Neural cell (in vitro differentiated cells): ENCODE measurements around the gene ORC3. TPM values are rescaled to one million over a fixed set of nuclear protein-coding genes. Genes with fewer than 3 reads are reported as not detected.

Experiments used
- H2AFZ ChIP-seq: fragments of 200-600, 300-800 bp; sonication (generic), shearing (Covaris generic); 2 replicates; pipeline ENCODE4 v1.6.0; 2014; ENCODE audit warnings: low read depth, mild to moderate bottlenecking, antibody characterized with exemption, low read length, moderate library complexity
- H3F3A ChIP-seq: fragments of 200-600 bp; shearing (Covaris generic); 2 replicates; pipeline ENCODE4 v1.6.1; 2016; ENCODE audit warnings: mild to moderate bottlenecking, moderate library complexity, mixed read lengths, antibody characterized with exemption, low read length; ENCODE audit not compliant: insufficient read depth, poor library complexity, severe bottlenecking
- H3K27ac ChIP-seq: fragments of 200-600, 300-800 bp; sonication (generic), shearing (Covaris generic); 2 replicates; pipeline ENCODE4 v1.5.1; 2014; ENCODE audit warnings: mild to moderate bottlenecking, low read length, moderate library complexity
- H3K27me3 ChIP-seq: fragments of 300-800, 200-600 bp; sonication (generic), shearing (Covaris generic); 2 replicates; pipeline ENCODE4 v1.6.0; 2014; ENCODE audit warnings: mild to moderate bottlenecking, low read depth, low read length, moderate library complexity; ENCODE audit not compliant: insufficient read depth
- H3K36me3 ChIP-seq: fragments of 300-800, 200-600 bp; sonication (generic), shearing (Covaris generic); 2 replicates; pipeline ENCODE4 v1.5.1; 2014; ENCODE audit warnings: mild to moderate bottlenecking, antibody characterized with exemption, low read length, moderate library complexity; ENCODE audit not compliant: insufficient read depth
- H3K4me2 ChIP-seq: fragments of 300-800, 200-600 bp; sonication (generic), shearing (Covaris generic); 2 replicates; pipeline ENCODE4 v1.6.0; 2014; ENCODE audit warnings: mild to moderate bottlenecking, low read length
- H3K4me3 ChIP-seq: fragments of 300-800, 200-600 bp; sonication (generic), shearing (Covaris generic); 2 replicates; pipeline ENCODE4 v1.5.1; 2014; ENCODE audit warnings: mild to moderate bottlenecking, low read length, moderate library complexity
- H3K79me2 ChIP-seq: fragments of 200-600 bp; shearing (Covaris generic); replicated peaks from 2 replicates; pipeline ENCODE4 v1.6.0; 2014; ENCODE audit warnings: mild to moderate bottlenecking, low read length, moderate library complexity; ENCODE audit not compliant: insufficient read depth
- H3K9ac ChIP-seq: fragments of 300-800, 200-600 bp; sonication (generic), shearing (Covaris generic); 2 replicates; pipeline ENCODE4 v1.6.1; 2016; ENCODE audit warnings: mild to moderate bottlenecking, low read length, mixed read lengths
- H3K9me2 ChIP-seq: fragments of 200-600 bp; shearing (Covaris generic); 2 replicates; pipeline ENCODE4 v1.6.1; 2016; ENCODE audit warnings: mild to moderate bottlenecking, low read length, mixed read lengths; ENCODE audit not compliant: insufficient read depth
- H3K9me3 ChIP-seq: fragments of 200-600, 300-800 bp; sonication (generic), shearing (Covaris generic); 2 replicates; pipeline ENCODE4 v1.6.1; 2016; ENCODE audit warnings: mild to moderate bottlenecking, mixed run types, low read length, moderate library complexity, mixed read lengths
- H4K20me1 ChIP-seq: fragments of 200-600 bp; shearing (Covaris generic); 2 replicates; pipeline ENCODE4 v1.6.1; 2016; ENCODE audit warnings: mild to moderate bottlenecking, mixed run types; ENCODE audit not compliant: insufficient read depth
- EP300 ChIP-seq: fragments of 450-650 bp; conservative IDR thresholded peaks from 2 replicates; pipeline ENCODE4 v1.6.1; 2014; ENCODE audit warnings: antibody characterized with exemption, mild to moderate bottlenecking, moderate library complexity; ENCODE audit not compliant: poor library complexity, severe bottlenecking
- EZH2 ChIP-seq: fragments of 200-600, 300-800 bp; shearing (Covaris generic), sonication (generic); IDR thresholded peaks from 2 replicates; pipeline ENCODE4 v1.6.1; 2014; ENCODE audit warnings: antibody characterized with exemption, low read length, borderline replicate concordance, mild to moderate bottlenecking; ENCODE audit not compliant: insufficient read depth, poor library complexity, severe bottlenecking
- MXI1 ChIP-seq: fragments of 450-650 bp; conservative IDR thresholded peaks from 2 replicates; pipeline ENCODE4 v1.6.1; 2014; ENCODE audit warnings: antibody characterized with exemption, mild to moderate bottlenecking; ENCODE audit not compliant: poor library complexity, severe bottlenecking
- POLR2AphosphoS5 ChIP-seq: IDR thresholded peaks from 2 replicates; pipeline ENCODE4 v1.6.1; 2012
- RAD21 ChIP-seq: fragments of 450-650 bp; conservative IDR thresholded peaks from 2 replicates; pipeline ENCODE4 v1.6.1; 2014; ENCODE audit warnings: antibody characterized with exemption, mild to moderate bottlenecking, moderate library complexity
- SMC3 ChIP-seq: fragments of 450-650 bp; conservative IDR thresholded peaks from 2 replicates; pipeline ENCODE4 v1.6.1; 2014; ENCODE audit warnings: antibody characterized with exemption, mild to moderate bottlenecking, moderate library complexity; ENCODE audit not compliant: poor library complexity
- TAF1 ChIP-seq: IDR thresholded peaks from 2 replicates; pipeline ENCODE4 v1.6.1; 2012; ENCODE audit warnings: low read depth
- polyA plus RNA-seq: library from polyadenylated mRNA; depleted of rRNA; stranded (reverse); fragments of >200 nt; gene quantifications from 2 replicates; pipeline ENCODE4 v1.2.3, GENCODE V29; 2014
- TF ChIP-seq, protein P1 (sequence below): IDR thresholded peaks from 2 replicates; pipeline ENCODE4 v1.6.1; 2012; ENCODE audit warnings: borderline replicate concordance
- TF ChIP-seq, protein P2 (sequence below): fragments of 450-650 bp; IDR thresholded peaks from 2 replicates; pipeline ENCODE4 v1.5.1; 2014; ENCODE audit warnings: antibody characterized with exemption, mild to moderate bottlenecking, moderate library complexity; ENCODE audit not compliant: poor library complexity, severe bottlenecking

Gene ORC3
- polyA plus RNA-seq, 1 donor from 2014 or later, result 43.7 TPM

DNA sequence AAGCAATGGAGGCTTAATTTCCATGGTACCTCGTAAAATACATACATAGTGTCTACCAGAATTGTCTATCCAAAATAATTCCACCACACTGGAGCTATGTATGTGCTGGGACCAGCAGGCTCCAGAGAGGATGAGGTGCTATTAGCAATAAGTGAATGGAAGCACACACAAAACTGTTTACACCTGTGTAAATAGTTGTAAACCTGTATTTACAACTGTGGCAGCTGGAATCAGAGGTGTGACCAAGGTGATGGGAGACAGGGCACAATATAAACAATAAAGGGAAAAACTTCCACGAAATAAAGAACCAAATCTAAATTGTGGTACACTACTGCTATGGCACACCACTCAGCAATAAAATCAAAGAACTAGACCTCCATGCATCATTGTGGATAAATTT, 14.5 kb upstream of the ORC3 start:
- Histone ChIP-seq H3K9me3 (no peaks in the 10 kb centered on the region), H3K9ac (no peak overlapping the region), H4K20me1 (no peaks in the 10 kb centered on the region), H3K36me3 (no peaks in the 10 kb centered on the region), H3K4me2 (no peak overlapping the region), H3K4me3 (no peak overlapping the region), H3K79me2 (peaks cover 30% of the 10 kb centered on the region), H3K27ac (no peak overlapping the region), H3K27me3 (no peaks in the 10 kb centered on the region), H2AFZ (no peak overlapping the region), H3F3A (no peaks in the 10 kb centered on the region), H3K9me2 (no peaks in the 10 kb centered on the region)
- TF ChIP-seq POLR2AphosphoS5 (no peak), EP300 (no peak), EZH2 (no peak)
- TF ChIP-seq, protein P1, sequence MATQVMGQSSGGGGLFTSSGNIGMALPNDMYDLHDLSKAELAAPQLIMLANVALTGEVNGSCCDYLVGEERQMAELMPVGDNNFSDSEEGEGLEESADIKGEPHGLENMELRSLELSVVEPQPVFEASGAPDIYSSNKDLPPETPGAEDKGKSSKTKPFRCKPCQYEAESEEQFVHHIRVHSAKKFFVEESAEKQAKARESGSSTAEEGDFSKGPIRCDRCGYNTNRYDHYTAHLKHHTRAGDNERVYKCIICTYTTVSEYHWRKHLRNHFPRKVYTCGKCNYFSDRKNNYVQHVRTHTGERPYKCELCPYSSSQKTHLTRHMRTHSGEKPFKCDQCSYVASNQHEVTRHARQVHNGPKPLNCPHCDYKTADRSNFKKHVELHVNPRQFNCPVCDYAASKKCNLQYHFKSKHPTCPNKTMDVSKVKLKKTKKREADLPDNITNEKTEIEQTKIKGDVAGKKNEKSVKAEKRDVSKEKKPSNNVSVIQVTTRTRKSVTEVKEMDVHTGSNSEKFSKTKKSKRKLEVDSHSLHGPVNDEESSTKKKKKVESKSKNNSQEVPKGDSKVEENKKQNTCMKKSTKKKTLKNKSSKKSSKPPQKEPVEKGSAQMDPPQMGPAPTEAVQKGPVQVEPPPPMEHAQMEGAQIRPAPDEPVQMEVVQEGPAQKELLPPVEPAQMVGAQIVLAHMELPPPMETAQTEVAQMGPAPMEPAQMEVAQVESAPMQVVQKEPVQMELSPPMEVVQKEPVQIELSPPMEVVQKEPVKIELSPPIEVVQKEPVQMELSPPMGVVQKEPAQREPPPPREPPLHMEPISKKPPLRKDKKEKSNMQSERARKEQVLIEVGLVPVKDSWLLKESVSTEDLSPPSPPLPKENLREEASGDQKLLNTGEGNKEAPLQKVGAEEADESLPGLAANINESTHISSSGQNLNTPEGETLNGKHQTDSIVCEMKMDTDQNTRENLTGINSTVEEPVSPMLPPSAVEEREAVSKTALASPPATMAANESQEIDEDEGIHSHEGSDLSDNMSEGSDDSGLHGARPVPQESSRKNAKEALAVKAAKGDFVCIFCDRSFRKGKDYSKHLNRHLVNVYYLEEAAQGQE, result no peak
- TF ChIP-seq, protein P2, sequence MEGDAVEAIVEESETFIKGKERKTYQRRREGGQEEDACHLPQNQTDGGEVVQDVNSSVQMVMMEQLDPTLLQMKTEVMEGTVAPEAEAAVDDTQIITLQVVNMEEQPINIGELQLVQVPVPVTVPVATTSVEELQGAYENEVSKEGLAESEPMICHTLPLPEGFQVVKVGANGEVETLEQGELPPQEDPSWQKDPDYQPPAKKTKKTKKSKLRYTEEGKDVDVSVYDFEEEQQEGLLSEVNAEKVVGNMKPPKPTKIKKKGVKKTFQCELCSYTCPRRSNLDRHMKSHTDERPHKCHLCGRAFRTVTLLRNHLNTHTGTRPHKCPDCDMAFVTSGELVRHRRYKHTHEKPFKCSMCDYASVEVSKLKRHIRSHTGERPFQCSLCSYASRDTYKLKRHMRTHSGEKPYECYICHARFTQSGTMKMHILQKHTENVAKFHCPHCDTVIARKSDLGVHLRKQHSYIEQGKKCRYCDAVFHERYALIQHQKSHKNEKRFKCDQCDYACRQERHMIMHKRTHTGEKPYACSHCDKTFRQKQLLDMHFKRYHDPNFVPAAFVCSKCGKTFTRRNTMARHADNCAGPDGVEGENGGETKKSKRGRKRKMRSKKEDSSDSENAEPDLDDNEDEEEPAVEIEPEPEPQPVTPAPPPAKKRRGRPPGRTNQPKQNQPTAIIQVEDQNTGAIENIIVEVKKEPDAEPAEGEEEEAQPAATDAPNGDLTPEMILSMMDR, result no peak

DNA sequence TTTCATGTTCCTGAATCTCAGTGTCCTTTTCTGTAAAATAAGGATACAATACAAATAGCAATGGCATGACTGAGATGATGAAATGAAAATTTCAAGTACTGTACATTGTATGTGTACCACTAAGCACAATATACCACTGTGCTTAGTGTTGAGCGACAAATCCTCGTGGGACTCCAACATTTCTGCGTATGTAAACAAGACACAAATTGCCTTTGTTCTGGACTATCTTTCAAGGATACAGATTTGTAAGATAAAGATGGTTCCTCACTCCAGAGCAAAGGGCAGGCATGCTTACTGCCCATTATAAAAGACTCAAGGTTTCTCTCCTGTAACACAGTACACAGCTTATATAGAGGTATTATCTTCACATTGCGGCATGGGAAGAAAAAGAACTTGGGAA, 6.1 kb upstream of the ORC3 start:
- H3K27ac ChIP-seq, result no peak overlapping the region
- H3K4me2 ChIP-seq, result no peak overlapping the region
- no peak overlapping the region for H3K9ac ChIP-seq
- H3K36me3 ChIP-seq, result no peaks in the 10 kb centered on the region
- H3K79me2 ChIP-seq, result peaks cover 52% of the 10 kb centered on the region
- H3K4me3 ChIP-seq, result no peak overlapping the region
- no peaks in the 10 kb centered on the region for H3K9me2 ChIP-seq
- H3K9me3 ChIP-seq, result no peaks in the 10 kb centered on the region
- no peaks in the 10 kb centered on the region for H3F3A ChIP-seq
- no peaks in the 10 kb centered on the region for H3K27me3 ChIP-seq
- TF ChIP-seq EZH2 (no peak), RAD21 (no peak), MXI1 (no peak), POLR2AphosphoS5 (no peak), SMC3 (no peak), TAF1 (no peak), EP300 (no peak)
- TF ChIP-seq, protein P1, result no peak
- TF ChIP-seq, protein P2, result no peak
- no peaks in the 10 kb centered on the region for H4K20me1 ChIP-seq
- no peak overlapping the region for H2AFZ ChIP-seq
